ENCODE results near the gene MACROD2. TPM values are rescaled to one million over a fixed set of nuclear protein-coding genes. Genes with fewer than 3 reads are reported as not detected.

The MACROD2 gene
- total and polyA plus RNA-seq, 2 of the 4 experiments (the other 2 are of a cell fraction), result not detected

DNA sequence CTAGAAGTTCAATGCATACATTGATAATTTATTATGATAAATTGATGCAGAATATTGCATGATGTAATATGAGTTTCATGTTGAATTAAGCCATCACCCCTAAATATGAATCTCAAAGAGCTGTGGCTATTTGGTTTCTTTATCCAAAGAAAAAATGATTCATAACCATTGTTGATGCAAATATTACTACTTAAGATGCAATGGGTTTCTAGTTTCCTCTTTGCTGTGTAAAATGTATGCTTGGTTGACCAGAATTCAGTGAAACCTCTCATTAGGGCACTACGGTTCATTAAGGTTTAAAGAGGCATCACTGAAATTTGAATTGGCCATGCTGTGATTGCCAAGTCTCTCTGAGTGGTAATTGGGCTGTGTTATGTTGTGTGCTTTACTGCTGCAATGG, 834.6 kb downstream of the MACROD2 start:
- DNase-seq, result no peak
- POLR2A ChIA-PET (ENCODE audit: unreplicated experiment), result no interaction called here

More for the DNA sequence above, 834.6 kb downstream of the MACROD2 start:
- Histone ChIP-seq H2AK5ac (ENCODE audit: low read depth, low read length) (no peak overlapping the region), H2AK9ac (replicated peaks; ENCODE audit: low read depth, low read length, poor library complexity) (no peak overlapping the region), H3K27ac (ENCODE audit: insufficient read depth, low read length) (no peak overlapping the region), H2AFZ (replicated peaks; ENCODE audit: low read length, poor library complexity) (no peak overlapping the region), H3K4me1 (ENCODE audit: control insufficient read depth, insufficient read depth, low read length) (no peaks in the 10 kb centered on the region), H3K18ac (ENCODE audit: low read depth, low read length) (no peak overlapping the region), H2BK20ac (ENCODE audit: low read depth, low read length) (no peak overlapping the region), H4K8ac (ENCODE audit: low read depth in 2 of 2, low read length in 2 of 2) (no peak overlapping the region), H3K36me3 (ENCODE audit: control insufficient read depth, insufficient read depth, low read length) (no peaks in the 10 kb centered on the region), H2BK120ac (ENCODE audit: low read depth, low read length) (no peak overlapping the region), H2BK15ac (ENCODE audit: low read depth, low read length) (no peak overlapping the region), H4K20me1 (ENCODE audit: insufficient read depth, low read length) (no peaks in the 10 kb centered on the region), H3K14ac (replicated peaks; ENCODE audit: low read depth, low read length) (no peak overlapping the region), H2BK5ac (ENCODE audit: low read depth, low read length, poor library complexity, severe bottlenecking) (no peak overlapping the region), H3K9ac (ENCODE audit: low read depth, low read length) (no peak overlapping the region), H3K9me3 (ENCODE audit: control insufficient read depth, insufficient read depth, low read length) (peaks cover 4% of the 10 kb centered on the region), H3K4ac (ENCODE audit: low read depth, low read length) (no peak overlapping the region), H3K27me3 (ENCODE audit: control insufficient read depth, insufficient read depth, low read length) (no peaks in the 10 kb centered on the region), H3K23ac (ENCODE audit: low read depth, low read length) (no peak overlapping the region), H3K56ac (ENCODE audit: extremely low read depth, insufficient read depth, low read length) (no peak overlapping the region), H3K4me2 (ENCODE audit: low read depth, low read length) (no peak overlapping the region), H4K91ac (ENCODE audit: insufficient read depth, low read depth, low read length) (no peak overlapping the region), H4K5ac (ENCODE audit: low read depth, low read length) (no peak overlapping the region), H3K4me3 (ENCODE audit: insufficient read depth, low read depth, low read length) (no peak overlapping the region), H3K9me1 (ENCODE audit: insufficient read depth, low read length) (no peaks in the 10 kb centered on the region), H3K79me1 (ENCODE audit: low read depth in 1 of 2, low read length in 2 of 2) (no peaks in the 10 kb centered on the region)
- TF ChIP-seq, protein P1, sequence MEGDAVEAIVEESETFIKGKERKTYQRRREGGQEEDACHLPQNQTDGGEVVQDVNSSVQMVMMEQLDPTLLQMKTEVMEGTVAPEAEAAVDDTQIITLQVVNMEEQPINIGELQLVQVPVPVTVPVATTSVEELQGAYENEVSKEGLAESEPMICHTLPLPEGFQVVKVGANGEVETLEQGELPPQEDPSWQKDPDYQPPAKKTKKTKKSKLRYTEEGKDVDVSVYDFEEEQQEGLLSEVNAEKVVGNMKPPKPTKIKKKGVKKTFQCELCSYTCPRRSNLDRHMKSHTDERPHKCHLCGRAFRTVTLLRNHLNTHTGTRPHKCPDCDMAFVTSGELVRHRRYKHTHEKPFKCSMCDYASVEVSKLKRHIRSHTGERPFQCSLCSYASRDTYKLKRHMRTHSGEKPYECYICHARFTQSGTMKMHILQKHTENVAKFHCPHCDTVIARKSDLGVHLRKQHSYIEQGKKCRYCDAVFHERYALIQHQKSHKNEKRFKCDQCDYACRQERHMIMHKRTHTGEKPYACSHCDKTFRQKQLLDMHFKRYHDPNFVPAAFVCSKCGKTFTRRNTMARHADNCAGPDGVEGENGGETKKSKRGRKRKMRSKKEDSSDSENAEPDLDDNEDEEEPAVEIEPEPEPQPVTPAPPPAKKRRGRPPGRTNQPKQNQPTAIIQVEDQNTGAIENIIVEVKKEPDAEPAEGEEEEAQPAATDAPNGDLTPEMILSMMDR (conservative IDR thresholded peaks at IDR 0.05; ENCODE audit: low read depth, low read length), result no peak
- no TSS peak for BruUV-seq (replicated peaks)
- in situ Hi-C loops (cut with MboI; ENCODE audit: low sequenced_read_pairs), result no loop called here
- intact Hi-C loops (cut with micrococcal nuclease), result no loop called here
- CTCF ChIA-PET, result no interaction called here
- dilution Hi-C loops (cut with HindIII; ENCODE audit: low sequenced_read_pairs, unreplicated experiment), result no loop called here
- WGBS, 2 experiments (ENCODE audit: extremely low coverage in 2 of 2, insufficient read length in 1 of 2), result no CpG with 5 or more reads among the region's 1 CpG
- ATAC-seq (ENCODE audit: low read depth), result no peak

Data from IMR-90 (cell line).